Right lobe of liver (tissue), 6 donors: ENCODE results near the gene ARFGAP3. TPM values are rescaled to one million over a fixed set of nuclear protein-coding genes. Genes with fewer than 3 reads are reported as not detected.

Experiments used
- ATAC-seq, 4 donors: fragments of 200-7000 bp; cut with Tn5 transposase; one replicate each; pipeline ENCODE4 v1.9.1; 2020; ENCODE audit warnings: mild to moderate bottlenecking in 4 of 4, moderate library complexity in 4 of 4
- DNase-seq, 3 donors: peaks; one replicate each; pipeline ENCODE4 v3.0.0-alpha.2; 2020
- H3K27ac ChIP-seq, 3 donors: fragments of 200-600 bp; one replicate each; pipeline ENCODE4 v1.8.0; 2022
- H3K27me3 ChIP-seq, 2 donors: fragments of 200-600 bp; one replicate each; pipeline ENCODE4 v1.8.0; 2022
- H3K36me3 ChIP-seq, 4 donors: fragments of 200-600 bp; sonication (generic) in 1 of 4; one replicate each; pipeline versions ENCODE4 v1.5.1 to v1.8.0; 2017 to 2022; ENCODE audit warnings: control low read depth in 1 of 4
- H3K4me1 ChIP-seq, 4 donors: fragments of 200-600 bp; sonication (generic) in 1 of 4; one replicate each; pipeline versions ENCODE4 v1.5.1 to v1.8.0; 2017 to 2022; ENCODE audit warnings: control low read depth in 1 of 4
- H3K4me3 ChIP-seq, 3 donors: fragments of 200-600 bp; one replicate each; pipeline ENCODE4 v1.8.0; 2022
- H3K9me3 ChIP-seq, 4 donors: fragments of 200-600 bp; sonication (generic) in 1 of 4; one replicate each; pipeline versions ENCODE4 v1.5.1 to v1.8.0; 2017 to 2022; ENCODE audit warnings: control low read depth in 1 of 4
- CTCF ChIP-seq, 4 donors: fragments of 200-600 bp in 3 of 4; fragments of 450-650 bp in 1 of 4; IDR thresholded peaks; one replicate each; pipeline versions ENCODE4 v1.5.1 to v1.8.0; 2016 to 2022; ENCODE audit warnings: antibody characterized with exemption in 4 of 4, mild to moderate bottlenecking in 2 of 4
- POLR2A ChIP-seq: fragments of 450-650 bp; IDR thresholded peaks from one replicate; pipeline ENCODE4 v1.6.1; 2017; ENCODE audit warnings: antibody characterized with exemption, mild to moderate bottlenecking
- WGBS: methylation state at CpG from one replicate; pipeline ENCODE4 v1.1.6; 2018; ENCODE audit warnings: low coverage, low lambda C conversion rate; ENCODE audit not compliant: insufficient coverage; ENCODE audit errors: missing lambda C conversion rate; 5-methylcytosine and 5-hydroxymethylcytosine counted together
- intact Hi-C, 2 donors: fragments of 100-400 bp; cut with DNase I; formaldehyde crosslinking; loops; one replicate each; pipeline versions ENCODE4 v1.11.2 to v1.14.1; 2022
- total RNA-seq, 6 experiments: library from RNA; depleted of rRNA in 2 of 6; stranded (reverse); fragments of >200 nt in 2 of 6; fragmentation: NEBNext Ultra II Directional in 3 of 6; extraction: Animal tissue kit (Norgen Biotek cat#: 25700) in 3 of 6; gene quantifications; one replicate each; pipeline versions ENCODE4 v1.1.0 to v1.2.4, GENCODE V29; 2016 to 2023
- donor health status: DM: no; HTN: yes; CAD: no.
- donor health status: DM: no; HTN: no; CAD: no.
- donor health status: DM: no; HTN: no; CAD: no.
- donor health status: DM: no; HTN: yes; CAD: no.
- donor health status: DM: no; HTN: yes; CAD: no.

ARFGAP3 gene
- total RNA-seq, 6 experiments from 2014 or later: 19.8 to 48.4 (median 30.4) TPM

GRCh38 chr22:42777126-42777525, 79.9 kb downstream of the ARFGAP3 start:
- TF ChIP-seq CTCF (IDR thresholded peaks at IDR 0.05): no peak
- TF ChIP-seq POLR2A: no peak

GRCh38 chr22:42773167-42773566, 83.9 kb downstream of the ARFGAP3 start:
- no peak overlapping the region for H3K27ac ChIP-seq
- peaks cover 0 to 8% (median 4%) of the 10 kb centered on the region in 4 donors for H3K4me1 ChIP-seq
- no peak for DNase-seq
- H3K9me3 ChIP-seq: no peaks in the 10 kb centered on the region
- H3K27me3 ChIP-seq: no peaks in the 10 kb centered on the region
- intact Hi-C loops: no loop called here
- no peak overlapping the region for H3K4me3 ChIP-seq
- WGBS: 47% methylated on average over 5 of the region's 14 CpGs
- no peaks in the 10 kb centered on the region for H3K36me3 ChIP-seq
- TF ChIP-seq CTCF (IDR thresholded peaks at IDR 0.05) (no peak), POLR2A (no peak)
- ATAC-seq: no peak

More at GRCh38 chr22:42777126-42777525, 79.9 kb downstream of the ARFGAP3 start:
- Histone ChIP-seq H3K36me3 (no peaks in the 10 kb centered on the region), H3K27me3 (no peaks in the 10 kb centered on the region), H3K27ac (no peak overlapping the region), H3K4me1 (no peaks in the 10 kb centered on the region), H3K4me3 (no peak overlapping the region), H3K9me3 (no peaks in the 10 kb centered on the region)
- intact Hi-C loops: no loop called here
- DNase-seq (no peak), ATAC-seq (no peak)
- WGBS: 93% methylated on average over 12 of the region's 12 CpGs

GRCh38 chr22:42772647-42773046, 84.4 kb downstream of the ARFGAP3 start:
- no peaks in the 10 kb centered on the region for H3K27me3 ChIP-seq
- no peak for TF ChIP-seq POLR2A
- TF ChIP-seq CTCF (IDR thresholded peaks at IDR 0.05): no peak
- DNase-seq (no peak), ATAC-seq (no peak)
- H3K9me3 ChIP-seq: no peaks in the 10 kb centered on the region
- peaks cover 0 to 8% (median 4%) of the 10 kb centered on the region in 4 donors for H3K4me1 ChIP-seq
- H3K36me3 ChIP-seq: no peaks in the 10 kb centered on the region
- H3K27ac ChIP-seq: no peak overlapping the region
- no peak overlapping the region for H3K4me3 ChIP-seq
- 100% methylated on average over 3 of the region's 3 CpGs for WGBS
- intact Hi-C loops: no loop called here

- intact Hi-C loops: no loop called here
- WGBS: 92% methylated on average over 14 of the region's 15 CpGs
These were observed 86.0 kb downstream of the ARFGAP3 start for GRCh38 chr22:42770941-42771647.

More at GRCh38 chr22:42770941-42771647, 86.0 kb downstream of the ARFGAP3 start:
- Histone ChIP-seq H3K36me3 (no peaks in the 10 kb centered on the region), H3K9me3 (no peaks in the 10 kb centered on the region), H3K27me3 (no peaks in the 10 kb centered on the region), H3K4me3 (no peak overlapping the region), H3K4me1 (peaks cover 0 to 8% (median 4%) of the 10 kb centered on the region in 4 donors), H3K27ac (no peak overlapping the region)
- TF ChIP-seq POLR2A: no peak
- no peak for TF ChIP-seq CTCF (IDR thresholded peaks at IDR 0.05)
- ATAC-seq: no peak
- no peak for DNase-seq
